ENCODE data around the gene HERC4.

DNA sequence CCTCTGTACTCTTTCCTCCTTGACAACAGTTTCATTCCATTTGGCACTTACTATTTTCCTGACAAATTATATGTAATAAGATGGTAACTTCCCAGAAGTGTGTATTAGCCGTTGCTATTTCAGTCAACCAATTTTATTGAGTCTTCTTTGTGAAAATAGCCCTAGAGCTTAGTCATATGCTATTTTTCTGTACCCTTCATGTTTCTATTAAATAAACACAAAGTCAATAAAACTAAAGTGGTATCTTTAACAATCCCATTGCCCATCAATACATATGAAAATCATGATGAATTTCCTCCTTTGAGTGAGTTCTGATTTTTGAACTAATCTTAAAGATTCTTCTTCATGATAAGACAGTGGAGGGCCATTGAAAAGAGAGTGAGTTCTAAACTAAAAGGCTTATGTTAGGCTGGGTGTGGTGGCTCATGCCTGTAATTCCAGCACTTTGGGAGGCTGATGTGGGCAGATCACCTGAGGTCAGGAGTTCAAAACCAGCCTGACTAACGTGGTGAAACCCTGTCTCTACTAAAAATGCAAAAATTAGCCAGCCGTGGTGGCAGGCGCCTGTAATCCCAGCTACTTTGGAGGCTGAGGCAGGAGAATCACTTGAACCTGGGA, 28.3 kb upstream of the HERC4 start:
- TF ChIP-seq, protein P1, sequence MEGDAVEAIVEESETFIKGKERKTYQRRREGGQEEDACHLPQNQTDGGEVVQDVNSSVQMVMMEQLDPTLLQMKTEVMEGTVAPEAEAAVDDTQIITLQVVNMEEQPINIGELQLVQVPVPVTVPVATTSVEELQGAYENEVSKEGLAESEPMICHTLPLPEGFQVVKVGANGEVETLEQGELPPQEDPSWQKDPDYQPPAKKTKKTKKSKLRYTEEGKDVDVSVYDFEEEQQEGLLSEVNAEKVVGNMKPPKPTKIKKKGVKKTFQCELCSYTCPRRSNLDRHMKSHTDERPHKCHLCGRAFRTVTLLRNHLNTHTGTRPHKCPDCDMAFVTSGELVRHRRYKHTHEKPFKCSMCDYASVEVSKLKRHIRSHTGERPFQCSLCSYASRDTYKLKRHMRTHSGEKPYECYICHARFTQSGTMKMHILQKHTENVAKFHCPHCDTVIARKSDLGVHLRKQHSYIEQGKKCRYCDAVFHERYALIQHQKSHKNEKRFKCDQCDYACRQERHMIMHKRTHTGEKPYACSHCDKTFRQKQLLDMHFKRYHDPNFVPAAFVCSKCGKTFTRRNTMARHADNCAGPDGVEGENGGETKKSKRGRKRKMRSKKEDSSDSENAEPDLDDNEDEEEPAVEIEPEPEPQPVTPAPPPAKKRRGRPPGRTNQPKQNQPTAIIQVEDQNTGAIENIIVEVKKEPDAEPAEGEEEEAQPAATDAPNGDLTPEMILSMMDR (IDR thresholded peaks at IDR 0.05) = no peak
- TF ChIP-seq ZFX (IDR thresholded peaks at IDR 0.05; ENCODE audit: borderline replicate concordance) = no peak

Data from 22Rv1 (cell line).